GM12874 (cell line): Measurements from ENCODE around the gene CGB1.

Experiments used
- TF ChIP-seq, protein P1 (sequence below): IDR thresholded peaks from 2 replicates; pipeline ENCODE4 v1.5.1; 2011; ENCODE audit warnings: low read depth, mild to moderate bottlenecking, control low read depth, low read length, moderate library complexity; ENCODE audit not compliant: insufficient read depth

The CGB1 gene

DNA sequence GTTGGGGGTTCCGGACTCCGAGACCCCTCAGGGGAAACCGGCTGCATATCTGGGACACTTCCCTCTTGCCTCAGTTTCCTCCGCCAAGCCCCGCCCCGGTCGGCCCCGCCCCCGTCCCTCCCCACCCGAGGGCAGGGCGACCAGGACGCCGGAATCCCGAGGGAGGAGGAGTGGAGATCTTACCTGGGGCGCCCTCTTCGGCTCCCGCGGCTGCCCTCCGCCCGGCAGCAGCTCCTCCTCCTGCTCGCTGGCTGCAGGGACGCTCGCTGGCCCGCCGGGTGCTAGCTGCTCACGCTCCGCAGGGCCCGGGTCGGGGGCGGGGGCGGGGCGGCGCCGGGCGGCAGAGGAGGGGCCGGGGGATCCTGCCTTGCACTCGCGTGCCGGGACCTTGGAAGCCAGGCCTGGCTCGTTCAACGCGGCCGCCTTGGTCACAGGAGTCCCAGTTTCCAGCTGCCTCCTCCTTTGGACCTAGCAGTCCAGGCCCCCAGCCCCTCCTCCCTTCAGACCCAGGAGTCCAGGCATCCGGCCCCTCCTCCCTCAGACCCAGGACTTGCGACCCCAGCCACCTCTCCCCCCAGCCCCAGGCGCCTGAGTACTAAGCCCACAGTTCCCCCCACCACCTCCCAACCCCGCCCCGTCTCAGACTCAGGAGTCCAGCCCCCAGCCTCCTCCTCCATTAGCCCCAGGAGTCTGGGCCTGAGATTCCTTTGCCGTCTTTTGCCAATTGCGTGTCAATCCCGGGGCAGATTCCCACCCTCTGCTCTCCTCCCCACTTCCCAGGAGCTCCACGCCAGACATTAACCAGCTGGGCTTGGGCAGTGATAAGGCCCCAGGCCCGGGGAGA is 28.3 kb upstream of the CGB1 start, which contains the start of gene NTF4:
Gene NTF4, minus strand, starts transcription at position 51 of the 844 bp plus-strand sequence. CDS start 2,821 bp downstream, outside the sequence.
- TF ChIP-seq, protein P1, sequence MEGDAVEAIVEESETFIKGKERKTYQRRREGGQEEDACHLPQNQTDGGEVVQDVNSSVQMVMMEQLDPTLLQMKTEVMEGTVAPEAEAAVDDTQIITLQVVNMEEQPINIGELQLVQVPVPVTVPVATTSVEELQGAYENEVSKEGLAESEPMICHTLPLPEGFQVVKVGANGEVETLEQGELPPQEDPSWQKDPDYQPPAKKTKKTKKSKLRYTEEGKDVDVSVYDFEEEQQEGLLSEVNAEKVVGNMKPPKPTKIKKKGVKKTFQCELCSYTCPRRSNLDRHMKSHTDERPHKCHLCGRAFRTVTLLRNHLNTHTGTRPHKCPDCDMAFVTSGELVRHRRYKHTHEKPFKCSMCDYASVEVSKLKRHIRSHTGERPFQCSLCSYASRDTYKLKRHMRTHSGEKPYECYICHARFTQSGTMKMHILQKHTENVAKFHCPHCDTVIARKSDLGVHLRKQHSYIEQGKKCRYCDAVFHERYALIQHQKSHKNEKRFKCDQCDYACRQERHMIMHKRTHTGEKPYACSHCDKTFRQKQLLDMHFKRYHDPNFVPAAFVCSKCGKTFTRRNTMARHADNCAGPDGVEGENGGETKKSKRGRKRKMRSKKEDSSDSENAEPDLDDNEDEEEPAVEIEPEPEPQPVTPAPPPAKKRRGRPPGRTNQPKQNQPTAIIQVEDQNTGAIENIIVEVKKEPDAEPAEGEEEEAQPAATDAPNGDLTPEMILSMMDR, result no peak

DNA sequence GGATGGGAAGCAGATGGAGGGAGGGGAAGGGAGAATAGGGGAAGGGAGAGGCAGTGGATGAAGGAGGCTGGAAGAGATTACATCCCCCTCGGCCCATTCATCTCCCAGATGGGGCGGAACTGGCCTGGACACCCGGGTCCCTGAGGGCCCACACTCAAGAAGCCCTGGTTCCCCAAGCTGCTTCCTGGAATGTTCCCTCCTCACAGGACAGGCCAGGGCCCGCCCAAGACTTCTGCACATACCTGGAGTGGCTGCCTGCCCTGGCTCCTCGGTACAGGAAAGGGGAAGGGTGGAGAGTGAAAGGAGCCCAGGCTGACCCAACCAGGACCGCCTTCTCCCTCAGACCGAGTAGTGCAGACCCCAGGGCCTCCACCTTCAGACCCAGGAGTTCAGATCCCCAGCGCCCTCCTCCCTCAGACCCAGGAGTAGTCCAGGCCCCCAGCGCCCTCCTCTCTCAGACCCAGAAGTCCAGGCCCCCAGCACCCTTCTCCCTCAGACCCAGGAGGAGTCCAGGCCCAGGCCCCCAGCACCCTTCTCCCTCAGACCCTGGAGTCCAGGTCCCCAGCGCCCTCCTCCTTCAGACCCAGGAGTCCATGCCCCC is 27.4 kb upstream of the CGB1 start:
- TF ChIP-seq, protein P1, result no peak

DNA sequence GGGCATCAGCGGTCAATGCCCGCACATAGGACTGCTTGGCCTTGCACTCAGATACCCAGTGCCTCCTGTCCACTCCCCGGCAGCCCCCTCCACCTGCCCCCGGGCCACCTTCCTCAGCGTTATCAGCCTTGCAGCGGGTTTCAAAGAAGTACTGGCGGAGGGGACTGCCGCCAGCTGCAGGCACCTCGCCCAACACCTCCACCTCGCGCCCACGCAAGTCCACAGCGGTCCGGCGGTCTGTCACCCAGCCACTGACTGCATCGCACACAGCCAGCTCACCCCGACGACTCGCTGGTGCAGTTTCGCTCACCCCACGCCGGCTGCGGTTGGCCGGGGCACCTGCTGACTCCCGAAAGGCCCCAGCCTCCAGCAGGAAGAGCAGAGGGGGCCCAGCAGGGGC is 24.8 kb upstream of the CGB1 start:
- TF ChIP-seq, protein P1, result no peak

DNA sequence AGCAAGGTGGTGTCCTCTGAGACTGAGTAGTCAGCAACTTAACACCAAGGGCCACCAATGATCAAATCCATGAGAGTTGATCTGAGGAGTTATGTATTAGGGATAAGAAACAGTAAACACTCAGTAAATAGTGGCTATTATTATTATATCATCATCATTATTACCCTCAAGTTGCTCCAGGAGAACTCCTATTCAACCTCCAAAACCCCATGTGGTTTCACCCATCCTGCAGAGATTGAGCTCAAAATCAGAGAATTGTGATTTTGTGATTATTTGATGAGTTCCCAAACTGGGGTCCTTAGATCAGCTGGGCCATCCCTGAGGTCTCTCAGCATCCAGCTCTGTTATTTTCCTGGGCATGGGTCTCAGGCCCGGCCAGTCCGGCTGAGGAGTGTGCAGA is 24.3 kb upstream of the CGB1 start:
- TF ChIP-seq, protein P1, result no peak

DNA sequence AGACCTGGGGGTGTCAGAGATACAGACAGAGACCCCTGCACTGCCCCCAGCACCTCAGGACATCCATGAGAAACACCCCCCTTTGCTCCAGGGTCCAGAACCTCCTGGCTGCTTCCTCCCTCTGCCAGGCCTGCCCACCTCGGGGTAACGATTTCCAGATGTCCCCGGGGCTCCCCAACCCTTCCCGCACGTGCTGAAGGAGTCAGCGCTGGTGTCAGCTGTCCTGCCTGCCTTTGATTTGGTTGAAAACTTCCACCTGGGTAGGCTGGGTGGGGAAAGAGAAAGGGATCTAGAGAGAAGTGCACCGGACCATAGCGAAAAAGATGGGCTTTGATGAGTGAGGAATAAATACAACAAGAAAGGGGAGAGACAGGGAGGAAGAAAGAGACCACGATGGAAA is 22.4 kb upstream of the CGB1 start:
- TF ChIP-seq, protein P1, result no peak

DNA sequence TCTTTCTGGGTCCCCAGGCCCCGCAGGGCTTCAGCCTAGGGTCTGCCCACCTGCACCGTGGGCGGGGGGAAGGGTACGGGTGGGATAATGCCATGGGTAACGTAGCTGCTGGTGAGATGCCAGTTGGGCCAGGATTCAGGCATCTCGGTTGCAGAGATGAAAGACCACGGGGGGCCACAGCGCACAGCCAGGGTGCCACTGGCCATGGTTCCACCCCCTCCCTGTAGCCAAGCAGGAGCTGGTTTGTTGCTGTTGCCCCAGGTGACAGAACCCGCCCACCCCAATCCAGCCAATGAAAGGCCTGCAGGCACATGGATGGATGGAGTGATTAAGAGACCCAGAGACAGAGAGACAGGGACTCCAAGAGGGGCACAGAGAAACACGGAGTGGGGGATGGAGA is 21.9 kb upstream of the CGB1 start:
- TF ChIP-seq, protein P1, result no peak

DNA sequence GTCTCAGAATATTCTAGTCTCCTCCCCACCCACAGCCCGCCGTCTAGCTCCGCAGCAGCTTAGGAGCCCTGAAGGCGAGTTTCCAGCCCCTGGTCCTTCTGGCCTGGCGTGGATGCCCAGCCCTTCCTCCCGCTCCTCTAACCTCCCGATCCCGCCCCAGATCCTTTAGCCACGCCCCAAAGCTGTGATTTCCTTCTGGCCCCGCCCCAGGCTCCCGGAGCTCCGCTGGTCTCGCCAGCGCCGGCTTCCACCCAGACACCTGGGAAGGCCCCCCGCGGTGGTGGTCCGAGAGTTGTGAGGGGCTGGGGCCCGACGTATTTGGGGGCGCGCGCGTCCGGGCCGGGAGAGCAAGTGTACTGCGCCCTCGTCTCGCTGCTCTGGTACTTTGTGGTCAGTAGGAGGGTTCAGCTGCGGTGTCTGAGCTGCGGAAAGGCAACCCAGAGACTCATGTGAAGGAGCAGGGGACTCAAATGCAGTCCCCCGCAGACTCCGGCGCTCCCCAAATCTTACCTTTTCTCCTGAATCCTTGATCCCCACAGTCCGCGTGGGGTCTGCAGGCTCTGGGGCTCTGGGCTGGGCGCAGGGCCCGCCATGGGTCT is 21.0 kb upstream of the CGB1 start, which contains the start of gene CGB7:
Gene CGB7, minus strand, starts transcription at position 114 of the 599 bp plus-strand sequence. CDS start 2,374 bp downstream, outside the sequence.
- TF ChIP-seq, protein P1, result no peak
